K562 treated with DMSO at 1 percent for 24 hours (cell line): Measurements from ENCODE around the gene CR1L. TPM values are rescaled to one million over a fixed set of nuclear protein-coding genes. Genes with fewer than 3 reads are reported as not detected.

Experiments
- total RNA-seq: library from RNA; unstranded; fragments of 300-600 nt; gene quantifications from 2 replicates; pipeline ENCODE4 v1.2.3, GENCODE V29; 2022; ENCODE audit warnings: low read depth; ENCODE audit not compliant: insufficient read depth

CR1L gene
- total RNA-seq = 16.2 and 19.6 TPM in 2 replicates

DNA sequence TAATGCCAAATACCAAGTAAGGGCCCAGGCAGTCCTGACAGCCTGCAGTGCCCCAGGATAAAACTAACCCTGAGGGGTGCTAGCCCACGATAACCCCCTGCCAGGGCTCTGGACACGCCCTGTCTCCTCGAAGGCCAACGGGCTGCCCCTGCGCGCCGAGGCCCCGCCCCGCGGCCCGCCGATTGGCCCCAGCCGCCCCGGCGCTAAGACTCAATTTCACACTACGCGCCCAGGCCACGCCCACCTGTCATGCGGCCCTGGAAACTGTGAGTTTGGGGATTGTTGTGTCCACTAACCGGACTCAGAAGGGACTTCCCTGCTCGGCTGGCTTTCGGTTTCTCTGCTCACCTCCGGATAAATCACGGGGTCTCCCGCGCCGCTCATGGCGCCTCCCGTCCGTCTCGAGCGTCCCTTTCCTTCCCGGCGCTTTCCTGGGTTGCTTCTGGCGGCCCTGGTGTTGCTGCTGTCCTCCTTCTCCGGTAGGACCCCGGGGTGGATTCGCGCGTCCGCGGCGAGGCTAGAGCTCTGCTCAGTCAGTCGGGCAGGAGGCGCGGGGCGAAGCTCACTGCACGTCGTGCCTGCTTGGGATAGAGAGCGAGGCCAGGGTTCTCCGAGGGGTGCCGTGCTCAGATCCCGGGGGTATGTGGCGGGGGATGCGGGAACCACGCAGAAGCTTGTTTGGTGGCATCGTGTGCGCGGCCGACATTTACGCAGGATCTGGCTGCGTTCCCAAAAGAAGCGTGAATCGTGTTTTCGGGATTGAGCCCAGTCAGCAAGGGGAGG lies at the start of gene CR1L:
Gene CR1L, plus strand, starts transcription at position 282 of the 783 bp plus-strand sequence. Its CDS starts 101 bp downstream, at position 383.

DNA sequence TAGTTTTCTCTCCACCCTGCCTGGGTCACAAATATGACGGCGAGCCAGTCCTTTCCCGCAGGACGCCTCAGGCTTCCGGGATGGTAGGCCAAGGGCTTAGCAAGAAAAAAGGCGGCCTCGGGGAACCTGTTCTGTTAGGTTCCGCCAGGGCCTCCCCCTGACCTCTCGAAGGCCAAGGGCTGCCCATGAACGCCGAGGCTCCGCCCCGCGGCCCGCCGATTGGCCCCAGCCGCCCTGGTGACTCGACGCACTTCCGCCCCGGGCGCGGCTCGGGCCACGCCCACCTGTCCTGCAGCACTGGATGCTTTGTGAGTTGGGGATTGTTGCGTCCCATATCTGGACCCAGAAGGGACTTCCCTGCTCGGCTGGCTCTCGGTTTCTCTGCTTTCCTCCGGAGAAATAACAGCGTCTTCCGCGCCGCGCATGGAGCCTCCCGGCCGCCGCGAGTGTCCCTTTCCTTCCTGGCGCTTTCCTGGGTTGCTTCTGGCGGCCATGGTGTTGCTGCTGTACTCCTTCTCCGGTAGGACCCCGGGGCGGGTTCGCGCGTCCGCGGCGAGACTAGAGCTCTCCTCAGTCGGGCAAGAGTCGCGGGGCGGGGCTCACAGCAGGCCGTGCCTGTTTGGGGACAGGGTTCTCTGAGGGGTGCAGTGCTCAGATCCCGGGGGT lies 107.0 kb downstream of the CR1L start, which contains the start of gene CD46:
Gene CD46, plus strand, starts transcription at position 265 of the 666 bp plus-strand sequence. Its CDS starts 159 bp downstream, at position 424.

Other genes with a start within 250 kb of the CR1L start
- 0.23 TPM in 2 replicates for gene CR2, start 190.8 kb upstream of the CR1L start, total RNA-seq
- 0.08 TPM in 1 of 2 replicates, not detected in the other for gene CR1, start 149.0 kb upstream of the CR1L start, total RNA-seq
- 63.2 and 73.8 TPM in 2 replicates for gene CD46, start 106.9 kb downstream of the CR1L start, total RNA-seq